IPS-18a (cell line): ENCODE data around the gene AMACR.
A peak's percentile ranks its signal among the peaks of the same experiment; 100 is the strongest.

ENCODE experiments used
- H3K27ac ChIP-seq: one replicate; pipeline ENCODE4 v1.5.1; 2013; ENCODE audit warnings: low read length
- H3K27me3 ChIP-seq: one replicate; pipeline ENCODE4 v1.6.1; 2013; ENCODE audit warnings: mild to moderate bottlenecking, low read length; ENCODE audit not compliant: control insufficient read depth, insufficient read depth
- H3K36me3 ChIP-seq: one replicate; pipeline ENCODE4 v1.6.1; 2013; ENCODE audit warnings: low read depth, low read length; ENCODE audit not compliant: control insufficient read depth
- H3K4me1 ChIP-seq: one replicate; pipeline ENCODE4 v1.6.1; 2013; ENCODE audit warnings: low read depth, low read length; ENCODE audit not compliant: control insufficient read depth
- H3K4me3 ChIP-seq: one replicate; pipeline ENCODE4 v1.5.1; 2013; ENCODE audit warnings: low read length
- H3K9ac ChIP-seq: one replicate; pipeline ENCODE4 v1.6.1; 2013; ENCODE audit warnings: mild to moderate bottlenecking, low read length, moderate library complexity
- H3K9me3 ChIP-seq: one replicate; pipeline ENCODE4 v1.6.1; 2013; ENCODE audit warnings: low read depth, low read length; ENCODE audit not compliant: control insufficient read depth

The AMACR gene

GRCh38 chr5:33980030-33980429 is 27.8 kb downstream of the AMACR start:
- no peak overlapping the region for H3K9ac ChIP-seq
- H3K27me3 ChIP-seq: no peaks in the 10 kb centered on the region
- H3K4me1 ChIP-seq: peaks cover 19% of the 10 kb centered on the region
- no peaks in the 10 kb centered on the region for H3K36me3 ChIP-seq
- no peak overlapping the region for H3K27ac ChIP-seq
- no peaks in the 10 kb centered on the region for H3K9me3 ChIP-seq
- no peak overlapping the region for H3K4me3 ChIP-seq

- Histone ChIP-seq H3K4me1 (peaks cover 19% of the 10 kb centered on the region), H3K9ac (no peak overlapping the region), H3K9me3 (no peaks in the 10 kb centered on the region), H3K27me3 (no peaks in the 10 kb centered on the region), H3K27ac (no peak overlapping the region), H3K36me3 (no peaks in the 10 kb centered on the region), H3K4me3 (peak overlapping the region; percentile 6)
Observed at GRCh38 chr5:33978306-33978705, 29.5 kb downstream of the AMACR start.

- H3K4me1 ChIP-seq: peaks cover 19% of the 10 kb centered on the region
- H3K36me3 ChIP-seq: no peaks in the 10 kb centered on the region
- no peak overlapping the region for H3K4me3 ChIP-seq
- H3K27me3 ChIP-seq: no peaks in the 10 kb centered on the region
- no peak overlapping the region for H3K9ac ChIP-seq
- no peak overlapping the region for H3K27ac ChIP-seq
- no peaks in the 10 kb centered on the region for H3K9me3 ChIP-seq
Observed at GRCh38 chr5:33976307-33976706, 31.5 kb downstream of the AMACR start.

GRCh38 chr5:33975852-33976251 is 32.0 kb downstream of the AMACR start:
- Histone ChIP-seq H3K9me3 (no peaks in the 10 kb centered on the region), H3K4me3 (no peak overlapping the region), H3K27me3 (no peaks in the 10 kb centered on the region), H3K4me1 (peaks cover 19% of the 10 kb centered on the region), H3K27ac (no peak overlapping the region), H3K36me3 (no peaks in the 10 kb centered on the region), H3K9ac (no peak overlapping the region)

GRCh38 chr5:33973271-33973670 is 34.6 kb downstream of the AMACR start:
- Histone ChIP-seq H3K36me3 (no peaks in the 10 kb centered on the region), H3K4me3 (no peak overlapping the region), H3K9ac (no peak overlapping the region), H3K27ac (no peak overlapping the region), H3K27me3 (no peaks in the 10 kb centered on the region), H3K4me1 (peaks cover 11% of the 10 kb centered on the region), H3K9me3 (no peaks in the 10 kb centered on the region)

GRCh38 chr5:33969572-33970452 is 38.0 kb downstream of the AMACR start:
- H3K27me3 ChIP-seq: no peaks in the 10 kb centered on the region
- no peaks in the 10 kb centered on the region for H3K4me1 ChIP-seq
- H3K27ac ChIP-seq: no peak overlapping the region
- no peak overlapping the region for H3K4me3 ChIP-seq
- no peaks in the 10 kb centered on the region for H3K36me3 ChIP-seq
- no peaks in the 10 kb centered on the region for H3K9me3 ChIP-seq
- H3K9ac ChIP-seq: no peak overlapping the region

- no peaks in the 10 kb centered on the region for H3K4me1 ChIP-seq
- no peaks in the 10 kb centered on the region for H3K27me3 ChIP-seq
- no peak overlapping the region for H3K9ac ChIP-seq
- H3K27ac ChIP-seq: no peak overlapping the region
- H3K36me3 ChIP-seq: no peaks in the 10 kb centered on the region
- H3K9me3 ChIP-seq: no peaks in the 10 kb centered on the region
- no peak overlapping the region for H3K4me3 ChIP-seq
Observed at GRCh38 chr5:33968211-33969005, 39.4 kb downstream of the AMACR start.

- Histone ChIP-seq H3K27me3 (no peaks in the 10 kb centered on the region), H3K27ac (no peak overlapping the region), H3K36me3 (no peaks in the 10 kb centered on the region), H3K4me1 (no peaks in the 10 kb centered on the region), H3K4me3 (no peak overlapping the region), H3K9ac (no peak overlapping the region), H3K9me3 (no peaks in the 10 kb centered on the region)
Observed at GRCh38 chr5:33966805-33967204, 41.0 kb downstream of the AMACR start.

GRCh38 chr5:33964132-33964700 is 43.6 kb downstream of the AMACR start:
- no peaks in the 10 kb centered on the region for H3K9me3 ChIP-seq
- H3K36me3 ChIP-seq: no peaks in the 10 kb centered on the region
- no peak overlapping the region for H3K27ac ChIP-seq
- no peak overlapping the region for H3K4me3 ChIP-seq
- H3K9ac ChIP-seq: no peak overlapping the region
- no peaks in the 10 kb centered on the region for H3K4me1 ChIP-seq
- H3K27me3 ChIP-seq: no peaks in the 10 kb centered on the region

- Histone ChIP-seq H3K4me3 (no peak overlapping the region), H3K9me3 (no peaks in the 10 kb centered on the region), H3K27me3 (no peaks in the 10 kb centered on the region), H3K9ac (no peak overlapping the region), H3K36me3 (no peaks in the 10 kb centered on the region), H3K4me1 (peaks cover 12% of the 10 kb centered on the region), H3K27ac (no peak overlapping the region)
Observed at GRCh38 chr5:33958176-33958575, 49.7 kb downstream of the AMACR start.

- H3K4me1 ChIP-seq: peaks cover 12% of the 10 kb centered on the region
- H3K36me3 ChIP-seq: no peaks in the 10 kb centered on the region
- H3K9ac ChIP-seq: no peak overlapping the region
- H3K27me3 ChIP-seq: no peaks in the 10 kb centered on the region
- no peak overlapping the region for H3K4me3 ChIP-seq
- H3K9me3 ChIP-seq: no peaks in the 10 kb centered on the region
- no peak overlapping the region for H3K27ac ChIP-seq
Observed at GRCh38 chr5:33957577-33958150, 50.2 kb downstream of the AMACR start.
